SK-N-SH (cell line): ENCODE results near the gene ARTN. TPM values are rescaled to one million over a fixed set of nuclear protein-coding genes. Genes with fewer than 3 reads are reported as not detected.

Experiments used
- CTCF ChIA-PET: fragments of 300-600, 350-600 bp; formaldehyde crosslinking; extraction: SDS; loops from one replicate; lab custom pipeline; 2021; lab: Yijun Ruan, JAX
- POLR2A ChIA-PET: fragments of 350-600 bp; sonication (Branson Sonifier 250); formaldehyde crosslinking; extraction: SDS; loops from one replicate; lab custom pipeline; 2020; ENCODE audit warnings: antibody characterized with exemption, inconsistent platforms; lab: Yijun Ruan, JAX
- DNase-seq: peaks from one replicate; pipeline ENCODE4 v3.0.0; 2012
- H2AFZ ChIP-seq: fragments of 200-600 bp; sonication (generic); 2 replicates; pipeline ENCODE4 v1.8.1; 2016; ENCODE audit warnings: antibody characterized with exemption, mild to moderate bottlenecking, low read depth
- H3F3A ChIP-seq: fragments of 200-600 bp; sonication (generic); replicated peaks from 2 replicates; pipeline ENCODE3; 2016; ENCODE audit warnings: antibody characterized with exemption, mild to moderate bottlenecking; ENCODE audit not compliant: insufficient read depth
- H3K27ac ChIP-seq, 2 experiments: fragments of 200-500 bp in 1 of 2; fragments of 200-600 bp in 1 of 2; sonication (Bioruptor generic) in 1 of 2; sonication (generic), shearing (Covaris generic) in 1 of 2; 2 replicates each; pipeline versions ENCODE4 v1.5.1 to v1.6.1; 2014 to 2016; ENCODE audit warnings: low read depth in 2 of 2, inconsistent platforms in 1 of 2, low read length in 1 of 2, mild to moderate bottlenecking in 1 of 2, mixed read lengths in 1 of 2
- H3K27me3 ChIP-seq: fragments of 200-600 bp; sonication (generic), shearing (Covaris generic); 2 replicates; pipeline ENCODE4 v1.6.1; 2016; ENCODE audit warnings: mixed run types; ENCODE audit not compliant: insufficient read depth
- H3K36me3 ChIP-seq, 2 experiments: fragments of 200-500 bp in 1 of 2; fragments of 200-600 bp in 1 of 2; sonication (Bioruptor generic) in 1 of 2; sonication (generic) in 1 of 2; replicated peaks in 1 of 2; 2 replicates each; pipeline versions ENCODE3 to v1.5.1; 2014 to 2016; ENCODE audit warnings: low read length in 1 of 2, mild to moderate bottlenecking in 1 of 2; ENCODE audit not compliant: insufficient read depth in 2 of 2, control insufficient read depth in 1 of 2
- H3K4me1 ChIP-seq, 2 experiments: fragments of 200-500 bp in 1 of 2; fragments of 200-600 bp in 1 of 2; sonication (Bioruptor generic) in 1 of 2; sonication (generic), shearing (Covaris generic) in 1 of 2; 2 replicates each; pipeline versions ENCODE4 v1.5.1 to v1.6.1; 2014 to 2016; ENCODE audit warnings: low read depth in 1 of 2, low read length in 1 of 2, mixed run types in 1 of 2; ENCODE audit not compliant: insufficient read depth in 2 of 2, control insufficient read depth in 1 of 2
- H3K4me2 ChIP-seq: fragments of 200-600 bp; sonication (generic), shearing (Covaris generic); 2 replicates; pipeline ENCODE4 v1.6.1; 2017; ENCODE audit warnings: mixed run types
- H3K4me3 ChIP-seq, 2 experiments: fragments of 200-500 bp in 1 of 2; fragments of 200-600 bp in 1 of 2; sonication (Bioruptor generic) in 1 of 2; sonication (generic), shearing (Covaris generic) in 1 of 2; 2 replicates each; pipeline versions ENCODE4 v1.5.1 to v1.8.1; 2014 to 2016; ENCODE audit warnings: low read depth in 2 of 2, inconsistent platforms in 1 of 2, low read length in 1 of 2, mild to moderate bottlenecking in 1 of 2, mixed read lengths in 1 of 2, moderate library complexity in 1 of 2
- H3K79me2 ChIP-seq: fragments of 200-600 bp; sonication (generic); 2 replicates; pipeline ENCODE4 v1.8.1; 2017; ENCODE audit warnings: mild to moderate bottlenecking; ENCODE audit not compliant: insufficient read depth
- H3K9ac ChIP-seq: fragments of 200-600 bp; sonication (generic); 2 replicates; pipeline ENCODE4 v1.6.1; 2017; ENCODE audit warnings: mixed run types
- H3K9me2 ChIP-seq: fragments of 200-600 bp; sonication (generic); 2 replicates; pipeline ENCODE4 v1.6.1; 2017; ENCODE audit warnings: mixed run types
- H3K9me3 ChIP-seq: fragments of 200-600 bp; sonication (generic); 2 replicates; pipeline ENCODE4 v1.6.1; 2017; ENCODE audit warnings: mixed run types, mild to moderate bottlenecking, moderate library complexity
- H4K20me1 ChIP-seq: fragments of 200-600 bp; sonication (generic); 2 replicates; pipeline ENCODE4 v1.6.1; 2017; ENCODE audit warnings: mild to moderate bottlenecking, mixed run types; ENCODE audit not compliant: insufficient read depth
- CHD2 ChIP-seq: fragments of 150-350 bp; IDR thresholded peaks from 2 replicates; pipeline ENCODE4 v1.6.1; 2018; ENCODE audit warnings: low read length; ENCODE audit not compliant: partially characterized antibody
- ELF1 ChIP-seq: IDR thresholded peaks from 2 replicates; pipeline ENCODE4 v1.4.0; 2012
- FOSL2 ChIP-seq: IDR thresholded peaks from 2 replicates; pipeline ENCODE4 v1.4.0; 2012; ENCODE audit warnings: low read depth, mild to moderate bottlenecking, moderate library complexity, borderline replicate concordance
- GABPA ChIP-seq: IDR thresholded peaks from 2 replicates; pipeline ENCODE4 v1.4.0; 2012; ENCODE audit warnings: low read depth, mild to moderate bottlenecking
- MXI1 ChIP-seq: IDR thresholded peaks from 2 replicates; pipeline ENCODE4 v1.6.1; 2012; ENCODE audit warnings: mild to moderate bottlenecking, low read depth, low read length, improper control_type of control experiment
- POLR2AphosphoS5 ChIP-seq: IDR thresholded peaks from 2 replicates; pipeline ENCODE4 v1.6.1; 2012; ENCODE audit warnings: low read depth, low read length
- RFX5 ChIP-seq: IDR thresholded peaks from 2 replicates; pipeline ENCODE4 v1.6.1; 2012; ENCODE audit warnings: mild to moderate bottlenecking, improper control_type of control experiment, low read length
- SIN3A ChIP-seq: IDR thresholded peaks from 2 replicates; pipeline ENCODE4 v1.6.1; 2012; ENCODE audit warnings: low read depth, mild to moderate bottlenecking, low read length, moderate library complexity, borderline replicate concordance
- TAF1 ChIP-seq: IDR thresholded peaks from 2 replicates; pipeline ENCODE4 v1.6.1; 2012; ENCODE audit warnings: low read depth, mild to moderate bottlenecking, low read length, moderate library complexity, borderline replicate concordance
- TEAD4 ChIP-seq: IDR thresholded peaks from 2 replicates; pipeline ENCODE4 v1.4.0; 2012; ENCODE audit warnings: mild to moderate bottlenecking, borderline replicate concordance; ENCODE audit not compliant: insufficient read depth
- WGBS: methylation state at CpG from one replicate; pipeline ENCODE4 v1.1.6; 2017; ENCODE audit warnings: low lambda C conversion rate; 5-methylcytosine and 5-hydroxymethylcytosine counted together
- polyA plus RNA-seq, 3 experiments: library from polyadenylated mRNA; depleted of rRNA; stranded (reverse); fragments of >200 nt; gene quantifications; 2 replicates each; pipeline ENCODE4 v1.2.3, GENCODE V29; 2012
- TF ChIP-seq, protein P1 (sequence below): IDR thresholded peaks from 2 replicates; pipeline ENCODE4 v1.6.1; 2012; ENCODE audit warnings: mild to moderate bottlenecking, low read depth, low read length, moderate library complexity
- TF ChIP-seq, protein P2 (sequence below): IDR thresholded peaks from 2 replicates; pipeline ENCODE4 v1.4.0; 2012; ENCODE audit warnings: low read depth, borderline replicate concordance
- TF ChIP-seq, protein P3 (sequence below): fragments of 200-600 bp; sonication (generic); IDR thresholded peaks from 2 replicates; pipeline ENCODE4 v1.6.1; 2017; ENCODE audit warnings: antibody characterized with exemption, mild to moderate bottlenecking, moderate library complexity

ARTN gene
- polyA plus RNA-seq, 1 of the 3 experiments (the other 2 are of a cell fraction) = 0.69 TPM

DNA sequence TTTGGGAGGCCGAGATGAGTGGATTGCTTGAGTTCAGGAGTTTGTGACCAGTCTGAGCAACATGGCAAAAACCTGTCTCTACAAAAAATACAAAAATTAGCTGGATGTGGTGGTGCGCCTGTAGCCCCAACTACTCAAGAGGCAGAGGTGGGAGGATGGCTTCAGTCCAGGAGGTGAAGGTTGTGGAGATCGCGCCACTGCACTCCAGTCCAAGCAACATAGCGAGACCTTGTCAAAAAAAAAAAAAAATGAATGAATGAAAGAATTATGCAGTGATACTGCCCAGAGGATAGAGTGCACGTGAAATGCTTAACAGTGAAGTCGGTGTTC is 35.8 kb downstream of the ARTN start:
- Histone ChIP-seq H3K36me3 (peaks cover 0 to 38% of the 10 kb centered on the region in 2 experiments), H3K27ac (no peak overlapping the region; a peak in 1 of 4 replicates), H3K4me1 (peaks cover 3 to 22% of the 10 kb centered on the region in 2 experiments; a peak in 1 of 4 replicates), H3K4me2 (no peak overlapping the region; the same call in 1 of the 2 replicates), H3K9me3 (no peaks in the 10 kb centered on the region), H4K20me1 (no peaks in the 10 kb centered on the region), H3K4me3 (peak overlapping the region in 1 of 2 experiments; percentile 27; a peak in 2 of 4 replicates), H3K27me3 (no peaks in the 10 kb centered on the region), H3K9ac (no peak overlapping the region), H3K79me2 (peaks cover 17% of the 10 kb centered on the region), H2AFZ (no peak overlapping the region), H3K9me2 (no peaks in the 10 kb centered on the region), H3F3A (peaks cover 14% of the 10 kb centered on the region)
- no peak for TF ChIP-seq TEAD4
- TF ChIP-seq, protein P1, sequence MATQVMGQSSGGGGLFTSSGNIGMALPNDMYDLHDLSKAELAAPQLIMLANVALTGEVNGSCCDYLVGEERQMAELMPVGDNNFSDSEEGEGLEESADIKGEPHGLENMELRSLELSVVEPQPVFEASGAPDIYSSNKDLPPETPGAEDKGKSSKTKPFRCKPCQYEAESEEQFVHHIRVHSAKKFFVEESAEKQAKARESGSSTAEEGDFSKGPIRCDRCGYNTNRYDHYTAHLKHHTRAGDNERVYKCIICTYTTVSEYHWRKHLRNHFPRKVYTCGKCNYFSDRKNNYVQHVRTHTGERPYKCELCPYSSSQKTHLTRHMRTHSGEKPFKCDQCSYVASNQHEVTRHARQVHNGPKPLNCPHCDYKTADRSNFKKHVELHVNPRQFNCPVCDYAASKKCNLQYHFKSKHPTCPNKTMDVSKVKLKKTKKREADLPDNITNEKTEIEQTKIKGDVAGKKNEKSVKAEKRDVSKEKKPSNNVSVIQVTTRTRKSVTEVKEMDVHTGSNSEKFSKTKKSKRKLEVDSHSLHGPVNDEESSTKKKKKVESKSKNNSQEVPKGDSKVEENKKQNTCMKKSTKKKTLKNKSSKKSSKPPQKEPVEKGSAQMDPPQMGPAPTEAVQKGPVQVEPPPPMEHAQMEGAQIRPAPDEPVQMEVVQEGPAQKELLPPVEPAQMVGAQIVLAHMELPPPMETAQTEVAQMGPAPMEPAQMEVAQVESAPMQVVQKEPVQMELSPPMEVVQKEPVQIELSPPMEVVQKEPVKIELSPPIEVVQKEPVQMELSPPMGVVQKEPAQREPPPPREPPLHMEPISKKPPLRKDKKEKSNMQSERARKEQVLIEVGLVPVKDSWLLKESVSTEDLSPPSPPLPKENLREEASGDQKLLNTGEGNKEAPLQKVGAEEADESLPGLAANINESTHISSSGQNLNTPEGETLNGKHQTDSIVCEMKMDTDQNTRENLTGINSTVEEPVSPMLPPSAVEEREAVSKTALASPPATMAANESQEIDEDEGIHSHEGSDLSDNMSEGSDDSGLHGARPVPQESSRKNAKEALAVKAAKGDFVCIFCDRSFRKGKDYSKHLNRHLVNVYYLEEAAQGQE = 0 out of 2 replicates have a peak, but pooled peaks have one; percentile 8
- CTCF ChIA-PET = interaction anchor here (1.0 kb wide), 1 partner anchor 206 kb away, joined by 3 read pairs; no protein-coding TSS in a partner anchor
- POLR2A ChIA-PET = interaction anchor here (1.4 kb wide), 1 partner anchor 57 kb away, joined by 4 read pairs; no protein-coding TSS in a partner anchor
- DNase-seq = no peak
- WGBS = 55% methylated on average over 7 of the region's 7 CpGs

DNA sequence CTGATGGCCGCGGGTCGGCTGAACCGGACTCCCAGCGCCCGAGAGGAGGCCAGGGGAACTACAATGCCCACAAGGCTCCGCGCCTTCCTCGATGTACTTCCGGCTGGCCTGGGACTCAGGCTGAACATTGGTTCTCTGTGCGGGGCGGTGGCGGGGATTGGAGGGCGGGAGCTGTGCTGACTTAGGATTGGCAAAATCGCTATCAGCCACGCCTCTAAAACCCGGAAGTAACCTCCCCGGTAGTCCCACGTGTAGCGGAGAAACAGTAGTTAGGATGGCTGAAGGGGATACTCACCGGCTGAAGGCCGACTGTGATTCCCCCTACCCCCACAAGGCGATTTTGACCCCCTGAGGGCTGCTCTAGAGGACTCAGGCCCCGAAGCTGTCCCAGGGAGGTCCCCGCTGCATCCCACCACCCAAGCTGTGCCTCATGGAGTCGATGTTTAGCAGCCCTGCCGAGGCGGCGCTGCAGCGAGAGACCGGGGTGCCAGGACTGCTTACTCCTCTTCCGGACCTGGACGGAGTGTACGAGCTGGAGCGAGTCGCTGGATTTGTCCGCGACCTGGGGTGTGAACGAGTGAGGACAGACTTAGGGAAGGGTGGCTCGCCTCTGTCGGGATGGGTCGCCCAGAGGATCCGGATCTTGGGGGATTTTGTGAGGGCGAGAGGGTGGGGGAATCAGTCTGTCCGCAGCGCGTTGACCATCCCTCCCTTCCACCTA is 36.3 kb downstream of the ARTN start, which contains the start of gene DPH2:
Gene DPH2 (plus strand): TSS at position 265 of the 721 bp plus-strand sequence. CDS start 166 bp downstream, at position 431.
- Histone ChIP-seq H3K9me2 (no peaks in the 10 kb centered on the region), H3K4me2 (peak within 1 kb of the TSS; percentile 95), H3K36me3 (peaks cover 0 to 38% of the 10 kb centered on the region in 2 experiments), H3K9ac (peak within 1 kb of the TSS; percentile 82), H3F3A (peaks cover 14% of the 10 kb centered on the region), H3K4me1 (peaks cover 3 to 23% of the 10 kb centered on the region in 2 experiments; a peak in 1 of 4 replicates), H3K79me2 (peaks cover 19% of the 10 kb centered on the region), H3K27ac (peak within 1 kb of the TSS; percentile 32 to 65; a peak in 3 of 4 replicates), H3K4me3 (peak within 1 kb of the TSS; percentile 98 to 100), H2AFZ (peak within 1 kb of the TSS; percentile 90), H3K9me3 (no peaks in the 10 kb centered on the region), H3K27me3 (no peaks in the 10 kb centered on the region), H4K20me1 (no peaks in the 10 kb centered on the region)
- peak; percentile 96 for DNase-seq
- ChIA-PET CTCF (interaction anchor here (0.6 to 1.2 kb wide), 4 partner anchors 35 to 440 kb away, joined by 3 to 4 read pairs (median 3); no protein-coding TSS in a partner anchor), POLR2A (interaction anchor here (0.9 to 1.4 kb wide), 4 partner anchors 8 to 61 kb away, joined by 3 to 4 read pairs (median 3); no protein-coding TSS in a partner anchor)
- 2% methylated on average over 14 of the region's 47 CpGs for WGBS
- peak; percentile 93 for TF ChIP-seq SIN3A
- TF ChIP-seq POLR2AphosphoS5 = peak; percentile 64
- TF ChIP-seq, protein P2, sequence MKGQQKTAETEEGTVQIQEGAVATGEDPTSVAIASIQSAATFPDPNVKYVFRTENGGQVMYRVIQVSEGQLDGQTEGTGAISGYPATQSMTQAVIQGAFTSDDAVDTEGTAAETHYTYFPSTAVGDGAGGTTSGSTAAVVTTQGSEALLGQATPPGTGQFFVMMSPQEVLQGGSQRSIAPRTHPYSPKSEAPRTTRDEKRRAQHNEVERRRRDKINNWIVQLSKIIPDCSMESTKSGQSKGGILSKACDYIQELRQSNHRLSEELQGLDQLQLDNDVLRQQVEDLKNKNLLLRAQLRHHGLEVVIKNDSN = peak; percentile 87
- peak; percentile 80 for TF ChIP-seq ELF1
- TF ChIP-seq GABPA = peak; percentile 92
- peak; percentile 39; the same call in 1 of the 2 replicates for TF ChIP-seq RFX5
- TF ChIP-seq FOSL2 = no peak
- TF ChIP-seq CHD2 = peak; percentile 95
- TF ChIP-seq TAF1 = peak; percentile 53; the same call in 1 of the 2 replicates
- TF ChIP-seq, protein P3, sequence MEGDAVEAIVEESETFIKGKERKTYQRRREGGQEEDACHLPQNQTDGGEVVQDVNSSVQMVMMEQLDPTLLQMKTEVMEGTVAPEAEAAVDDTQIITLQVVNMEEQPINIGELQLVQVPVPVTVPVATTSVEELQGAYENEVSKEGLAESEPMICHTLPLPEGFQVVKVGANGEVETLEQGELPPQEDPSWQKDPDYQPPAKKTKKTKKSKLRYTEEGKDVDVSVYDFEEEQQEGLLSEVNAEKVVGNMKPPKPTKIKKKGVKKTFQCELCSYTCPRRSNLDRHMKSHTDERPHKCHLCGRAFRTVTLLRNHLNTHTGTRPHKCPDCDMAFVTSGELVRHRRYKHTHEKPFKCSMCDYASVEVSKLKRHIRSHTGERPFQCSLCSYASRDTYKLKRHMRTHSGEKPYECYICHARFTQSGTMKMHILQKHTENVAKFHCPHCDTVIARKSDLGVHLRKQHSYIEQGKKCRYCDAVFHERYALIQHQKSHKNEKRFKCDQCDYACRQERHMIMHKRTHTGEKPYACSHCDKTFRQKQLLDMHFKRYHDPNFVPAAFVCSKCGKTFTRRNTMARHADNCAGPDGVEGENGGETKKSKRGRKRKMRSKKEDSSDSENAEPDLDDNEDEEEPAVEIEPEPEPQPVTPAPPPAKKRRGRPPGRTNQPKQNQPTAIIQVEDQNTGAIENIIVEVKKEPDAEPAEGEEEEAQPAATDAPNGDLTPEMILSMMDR = peak; percentile 26
- peak; percentile 99 for TF ChIP-seq MXI1
- TF ChIP-seq, protein P1 = 0 out of 2 replicates have a peak, but pooled peaks have one; percentile 1
